K562 (cell line): Measurements from ENCODE around the gene PTPN14. TPM values are rescaled to one million over a fixed set of nuclear protein-coding genes. Genes with fewer than 3 reads are reported as not detected.

Experiments
- ATAC-seq: fragments of 200-7000 bp; cut with Tn5 transposase; 3 replicates; pipeline ENCODE4 v1.9.1; 2020; ENCODE audit warnings: moderate library complexity
- BruUV-seq: library from RNA; stranded (reverse); fragments of 400-500 nt; replicated peaks from 2 replicates; lab custom pipeline; 2021; lab: Mats Ljungman, UMichigan
- CTCF ChIA-PET: fragments of 300-600 bp; formaldehyde crosslinking; extraction: SDS; loops from one replicate; lab custom pipeline; 2021; ENCODE audit warnings: low intra/inter-chr PET ratio; lab: Yijun Ruan, JAX
- POLR2A ChIA-PET: fragments of 300-600, 350-650 bp; sonication (Branson Sonifier 250); formaldehyde crosslinking; extraction: SDS; loops from one replicate; lab custom pipeline; 2021; ENCODE audit warnings: antibody characterized with exemption, inconsistent platforms; lab: Yijun Ruan, JAX
- DNase-seq, 4 experiments: peaks; one replicate each; pipeline versions ENCODE4 v3.0.0 to v3.0.0-alpha.2; 2011 to 2018; ENCODE audit warnings: low spot score in 3 of 4, mixed read lengths in 3 of 4; ENCODE audit errors: extremely low read depth in 1 of 4
- FAIRE-seq: peaks from 2 replicates; lab custom pipeline; 2011; peaks lifted over from hg19 to GRCh38; lab: Jason Lieb, UNC
- H2AFZ ChIP-seq: 2 replicates; pipeline ENCODE4 v1.6.0; 2011; ENCODE audit warnings: low read depth, low read length, control low read depth, inconsistent platforms
- H3K27ac ChIP-seq: fragments of 200-600 bp; 3 replicates; pipeline ENCODE4 v1.8.0; 2011; ENCODE audit warnings: low read depth, mild to moderate bottlenecking, control low read depth, inconsistent platforms, low read length, moderate library complexity, mixed read lengths; ENCODE audit errors: extremely low read depth
- H3K27me3 ChIP-seq, 2 experiments: fragments of 300-600 bp in 1 of 2; 2 replicates in 1 of 2; 3 replicates in 1 of 2; pipeline versions ENCODE4 v1.6.0 to v1.8.0; 2011; ENCODE audit warnings: inconsistent platforms in 2 of 2, low read length in 2 of 2, mild to moderate bottlenecking in 1 of 2, mixed read lengths in 1 of 2, moderate library complexity in 1 of 2; ENCODE audit not compliant: control insufficient read depth in 2 of 2, insufficient read depth in 2 of 2
- H3K36me3 ChIP-seq: fragments of 300-600 bp; 3 replicates; pipeline ENCODE4 v1.8.0; 2011; ENCODE audit warnings: mild to moderate bottlenecking, low read length, inconsistent platforms; ENCODE audit not compliant: control insufficient read depth, insufficient read depth
- H3K4me1 ChIP-seq, 2 experiments: fragments of 200-600 bp in 1 of 2; replicated peaks in 1 of 2; 2 replicates in 1 of 2; 3 replicates in 1 of 2; pipeline versions ENCODE4 v1.5.1 to v1.8.0; 2011; ENCODE audit warnings: inconsistent platforms in 2 of 2, low read length in 2 of 2, mild to moderate bottlenecking in 1 of 2, mixed read lengths in 1 of 2, moderate library complexity in 1 of 2; ENCODE audit not compliant: control insufficient read depth in 2 of 2, insufficient read depth in 2 of 2
- H3K4me2 ChIP-seq: 2 replicates; pipeline ENCODE4 v1.6.1; 2011; ENCODE audit warnings: low read length, control low read depth, inconsistent platforms, mixed read lengths; ENCODE audit not compliant: insufficient read depth
- H3K4me3 ChIP-seq: fragments of 200-600 bp; sonication (generic), shearing (Covaris generic); 2 replicates; pipeline ENCODE4 v1.5.1; 2016; ENCODE audit warnings: control low read depth, inconsistent platforms
- H3K79me2 ChIP-seq: fragments of 200-600 bp; 3 replicates; pipeline ENCODE4 v1.8.0; 2011; ENCODE audit warnings: low read length, inconsistent platforms; ENCODE audit not compliant: control insufficient read depth, insufficient read depth
- H3K9ac ChIP-seq, 2 experiments: 2 replicates each; pipeline versions ENCODE4 v1.6.0 to v1.6.1; 2011; ENCODE audit warnings: low read depth in 2 of 2, low read length in 2 of 2, control low read depth in 1 of 2, inconsistent platforms in 1 of 2, mild to moderate bottlenecking in 1 of 2, mixed read lengths in 1 of 2; ENCODE audit not compliant: insufficient read depth in 1 of 2
- H3K9me1 ChIP-seq: one replicate; pipeline ENCODE4 v1.6.0; 2011; ENCODE audit warnings: inconsistent platforms, mild to moderate bottlenecking, low read length, moderate library complexity; ENCODE audit not compliant: control insufficient read depth, insufficient read depth
- H3K9me3 ChIP-seq: replicated peaks from 2 replicates; pipeline ENCODE4 v1.5.1; 2011; ENCODE audit warnings: low read depth, low read length, inconsistent platforms; ENCODE audit not compliant: control insufficient read depth, insufficient read depth
- H4K20me1 ChIP-seq: replicated peaks from 2 replicates; pipeline ENCODE4 v1.6.1; 2011; ENCODE audit warnings: low read length, inconsistent platforms, mixed read lengths; ENCODE audit not compliant: control insufficient read depth, insufficient read depth
- CBX2 ChIP-seq: fragments of 200-600 bp; sonication (generic); IDR thresholded peaks from one replicate; pipeline ENCODE4 v1.6.1; 2012; ENCODE audit warnings: mild to moderate bottlenecking, low read length, inconsistent platforms; ENCODE audit not compliant: insufficient read depth, poor library complexity, severe bottlenecking
- CBX3 ChIP-seq, 2 experiments: IDR thresholded peaks; 1 replicate in 1 of 2; 2 replicates in 1 of 2; pipeline ENCODE4 v1.6.1; 2012; ENCODE audit warnings: inconsistent platforms in 2 of 2, low read length in 2 of 2, borderline replicate concordance in 1 of 2, control low read depth in 1 of 2
- HNRNPH1 ChIP-seq: fragments of 200-400 bp; formaldehyde crosslinking; optimal IDR thresholded peaks from 2 replicates; pipeline ENCODE3; 2017; ENCODE audit warnings: low read depth, mild to moderate bottlenecking, low read length, moderate library complexity
- PTRF ChIP-seq: fragments of 450-650 bp; IDR thresholded peaks from 2 replicates; pipeline ENCODE4 v1.6.1; 2016; ENCODE audit warnings: mild to moderate bottlenecking, missing genetic modification characterization, missing compliant biosample characterization
- RBBP5 ChIP-seq: fragments of 200-600 bp; sonication (generic); IDR thresholded peaks from 2 replicates; pipeline ENCODE4 v1.6.1; 2012; ENCODE audit warnings: borderline replicate concordance, mild to moderate bottlenecking, low read length, control low read depth, inconsistent platforms; ENCODE audit not compliant: insufficient read depth, poor library complexity, severe bottlenecking
- SAP30 ChIP-seq: fragments of 200-600 bp; sonication (generic); IDR thresholded peaks from 2 replicates; pipeline ENCODE4 v1.6.1; 2012; ENCODE audit warnings: borderline replicate concordance, low read depth, mild to moderate bottlenecking, moderate library complexity, low read length, control low read depth, inconsistent platforms; ENCODE audit not compliant: insufficient read depth, poor library complexity, severe bottlenecking
- ZFX ChIP-seq: sonication (generic); formaldehyde crosslinking; IDR thresholded peaks from 2 replicates; pipeline ENCODE4 v1.8.0; 2022; ENCODE audit warnings: mild to moderate bottlenecking, missing genetic modification reagents, moderate library complexity
- ZNF197 ChIP-seq: fragments of 200-800 bp; sonication (Bioruptor generic); IDR thresholded peaks from 2 replicates; pipeline ENCODE4 v1.6.1; 2016; ENCODE audit warnings: low read depth, missing genetic modification characterization, missing compliant biosample characterization
- ZNF445 ChIP-seq: fragments of 250-450 bp; sonication (Bioruptor Pico); IDR thresholded peaks from 2 replicates; pipeline ENCODE4 v1.4.0; 2020; ENCODE audit warnings: low read depth, mild to moderate bottlenecking, moderate library complexity
- ZNF584 ChIP-seq: fragments of 200-800 bp; sonication (Bioruptor generic); IDR thresholded peaks from 2 replicates; pipeline ENCODE4 v1.6.1; 2016; ENCODE audit warnings: low read depth, mild to moderate bottlenecking, missing genetic modification characterization, missing compliant biosample characterization
- ZNF778 ChIP-seq: fragments of 450-650 bp; formaldehyde crosslinking; IDR thresholded peaks from 2 replicates; pipeline ENCODE4 v1.4.0; 2020; ENCODE audit warnings: mild to moderate bottlenecking, moderate library complexity
- in situ Hi-C: fragments of 300-500 bp; cut with MboI; formaldehyde crosslinking; loops from 4 replicates; pipeline ENCODE4 v1.15.0; 2018; ENCODE audit warnings: inconsistent platforms, mixed read lengths
- intact Hi-C: fragments of 100-400 bp; cut with micrococcal nuclease; formaldehyde crosslinking; loops from 2 replicates; pipeline ENCODE4 v1.14.2; 2022
- polyA plus RNA-seq, 8 experiments: library from polyadenylated mRNA; depleted of rRNA in 4 of 8; stranded (reverse) in 5 of 8; unstranded in 3 of 8; fragments of >200 nt; fragmentation: Nextera tagmentation in 2 of 8; fragmentation: Illumina TruSeq in 1 of 8; extraction: Ambion mirVana in 2 of 8; extraction: Trizol in 1 of 8; gene quantifications; 2 replicates each; pipeline versions ENCODE4 v1.2.1 to v1.2.3, GENCODE V29; 2011 to 2014; ENCODE audit warnings: inconsistent platforms in 1 of 8, missing spikeins in 1 of 8
- total RNA-seq, 7 experiments: library from RNA; depleted of rRNA in 6 of 7; stranded (reverse); fragments of >200 nt in 6 of 7; fragmentation: Illumina TruSeq in 2 of 7; extraction: Trizol in 2 of 7; gene quantifications; 2 replicates each; pipeline versions ENCODE4 v1.2.1 to v1.2.3, GENCODE V29; 2011 to 2021; ENCODE audit warnings: low replicate concordance in 1 of 7
- TF ChIP-seq, protein P1 (sequence below): fragments of 450-650 bp; IDR thresholded peaks from 2 replicates; pipeline ENCODE4 v1.6.1; 2018; ENCODE audit warnings: mild to moderate bottlenecking, low read depth; ENCODE audit not compliant: partially characterized antibody
- TF ChIP-seq, protein P2 (sequence below): fragments of 450-650 bp; formaldehyde crosslinking; conservative IDR thresholded peaks from 2 replicates; pipeline ENCODE4 v1.4.0; 2022; ENCODE audit warnings: mild to moderate bottlenecking, missing genetic modification characterization
- TF ChIP-seq, protein P3 (sequence below): fragments of 250-450 bp; sonication (Bioruptor Pico); IDR thresholded peaks from 2 replicates; pipeline ENCODE4 v1.5.0; 2021; ENCODE audit warnings: mild to moderate bottlenecking, borderline replicate concordance
- TF ChIP-seq, protein P4 (sequence below): sonication (generic); formaldehyde crosslinking; IDR thresholded peaks from 2 replicates; pipeline ENCODE4 v1.8.0; 2022; ENCODE audit warnings: missing genetic modification reagents, mild to moderate bottlenecking, moderate library complexity, borderline replicate concordance

PTPN14 gene
- total and polyA plus RNA-seq, 9 of the 15 experiments (the other 6 are each of a cell fraction or from before 2014, with no cell fraction given), result 0.01 to 0.29 (median 0.04) TPM; not detected in 6

DNA sequence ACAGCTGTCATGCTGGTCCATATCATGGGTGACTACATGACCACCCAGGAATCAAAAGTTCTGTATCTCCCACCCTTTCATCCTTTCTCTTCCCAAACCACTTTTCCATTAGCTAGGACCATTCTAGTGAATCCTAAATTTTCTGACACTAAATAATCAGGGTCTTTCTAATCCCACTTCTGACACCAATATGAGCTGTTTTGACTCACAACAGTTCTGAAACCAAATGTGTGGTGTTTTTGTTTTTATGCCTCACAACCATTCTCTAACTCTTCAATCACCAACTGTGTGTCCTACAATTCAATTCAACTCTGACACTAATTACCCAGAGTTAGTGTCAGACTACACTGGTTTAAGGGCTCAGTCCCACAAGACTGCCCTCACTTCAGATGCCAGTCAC is 206.5 kb downstream of the PTPN14 start:
- Histone ChIP-seq H3K27me3 (0 out of 5 replicates have a peak, but pooled peaks cover 0 to 4% of the 10 kb centered on the region in 2 experiments), H3K4me2 (no peak overlapping the region), H4K20me1 (no peaks in the 10 kb centered on the region), H3K4me3 (no peak overlapping the region), H3K27ac (no peak overlapping the region), H2AFZ (no peak overlapping the region), H3K36me3 (no peaks in the 10 kb centered on the region), H3K9me1 (no peaks in the 10 kb centered on the region), H3K9me3 (peaks cover 6% of the 10 kb centered on the region; the same call in 1 of the 2 replicates), H3K79me2 (no peaks in the 10 kb centered on the region), H3K9ac (no peak overlapping the region), H3K4me1 (no peaks in the 10 kb centered on the region)
- DNase-seq (no peak), ATAC-seq (no peak), FAIRE-seq (no peak)
- POLR2A ChIA-PET, result no interaction called here
- no TSS peak for BruUV-seq
- CTCF ChIA-PET, result no interaction called here
- TF ChIP-seq ZNF197 (CRISPR knock-in tag) (no peak), ZNF778 (CRISPR knock-in tag) (no peak), ZFX (CRISPR knock-in tag) (no peak), CBX2 (no peak), PTRF (tag) (no peak), RBBP5 (no peak), ZNF445 (CRISPR knock-in tag) (no peak), SAP30 (no peak), CBX3 (IDR thresholded peaks at IDR 0.05; ENCODE audit: borderline replicate concordance in 1 of 2, low read length in 2 of 2) (peak in 1 of 2 experiments; percentile 51; a peak in 1 of 3 replicates), HNRNPH1 (no peak), ZNF584 (CRISPR knock-in tag) (peak; percentile 99)
- TF ChIP-seq, protein P1, sequence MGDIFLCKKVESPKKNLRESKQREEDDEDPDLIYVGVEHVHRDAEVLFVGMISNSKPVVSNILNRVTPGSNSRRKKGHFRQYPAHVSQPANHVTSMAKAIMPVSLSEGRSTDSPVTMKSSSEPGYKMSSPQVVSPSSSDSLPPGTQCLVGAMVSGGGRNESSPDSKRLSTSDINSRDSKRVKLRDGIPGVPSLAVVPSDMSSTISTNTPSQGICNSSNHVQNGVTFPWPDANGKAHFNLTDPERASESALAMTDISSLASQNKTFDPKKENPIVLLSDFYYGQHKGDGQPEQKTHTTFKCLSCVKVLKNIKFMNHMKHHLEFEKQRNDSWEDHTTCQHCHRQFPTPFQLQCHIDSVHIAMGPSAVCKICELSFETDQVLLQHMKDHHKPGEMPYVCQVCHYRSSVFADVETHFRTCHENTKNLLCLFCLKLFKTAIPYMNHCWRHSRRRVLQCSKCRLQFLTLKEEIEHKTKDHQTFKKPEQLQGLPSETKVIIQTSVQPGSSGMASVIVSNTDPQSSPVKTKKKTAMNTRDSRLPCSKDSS, result peak; percentile 11
- TF ChIP-seq, protein P2, sequence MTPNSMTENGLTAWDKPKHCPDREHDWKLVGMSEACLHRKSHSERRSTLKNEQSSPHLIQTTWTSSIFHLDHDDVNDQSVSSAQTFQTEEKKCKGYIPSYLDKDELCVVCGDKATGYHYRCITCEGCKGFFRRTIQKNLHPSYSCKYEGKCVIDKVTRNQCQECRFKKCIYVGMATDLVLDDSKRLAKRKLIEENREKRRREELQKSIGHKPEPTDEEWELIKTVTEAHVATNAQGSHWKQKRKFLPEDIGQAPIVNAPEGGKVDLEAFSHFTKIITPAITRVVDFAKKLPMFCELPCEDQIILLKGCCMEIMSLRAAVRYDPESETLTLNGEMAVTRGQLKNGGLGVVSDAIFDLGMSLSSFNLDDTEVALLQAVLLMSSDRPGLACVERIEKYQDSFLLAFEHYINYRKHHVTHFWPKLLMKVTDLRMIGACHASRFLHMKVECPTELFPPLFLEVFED (CRISPR knock-in tag), result no peak
- TF ChIP-seq, protein P3, sequence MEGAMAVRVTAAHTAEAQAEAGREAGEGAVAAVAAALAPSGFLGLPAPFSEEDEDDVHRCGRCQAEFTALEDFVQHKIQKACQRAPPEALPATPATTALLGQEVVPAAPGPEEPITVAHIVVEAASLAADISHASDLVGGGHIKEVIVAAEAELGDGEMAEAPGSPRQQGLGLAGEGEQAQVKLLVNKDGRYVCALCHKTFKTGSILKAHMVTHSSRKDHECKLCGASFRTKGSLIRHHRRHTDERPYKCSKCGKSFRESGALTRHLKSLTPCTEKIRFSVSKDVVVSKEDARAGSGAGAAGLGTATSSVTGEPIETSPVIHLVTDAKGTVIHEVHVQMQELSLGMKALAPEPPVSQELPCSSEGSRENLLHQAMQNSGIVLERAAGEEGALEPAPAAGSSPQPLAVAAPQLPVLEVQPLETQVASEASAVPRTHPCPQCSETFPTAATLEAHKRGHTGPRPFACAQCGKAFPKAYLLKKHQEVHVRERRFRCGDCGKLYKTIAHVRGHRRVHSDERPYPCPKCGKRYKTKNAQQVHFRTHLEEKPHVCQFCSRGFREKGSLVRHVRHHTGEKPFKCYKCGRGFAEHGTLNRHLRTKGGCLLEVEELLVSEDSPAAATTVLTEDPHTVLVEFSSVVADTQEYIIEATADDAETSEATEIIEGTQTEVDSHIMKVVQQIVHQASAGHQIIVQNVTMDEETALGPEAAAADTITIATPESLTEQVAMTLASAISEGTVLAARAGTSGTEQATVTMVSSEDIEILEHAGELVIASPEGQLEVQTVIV (CRISPR knock-in tag), result no peak
- TF ChIP-seq, protein P4, sequence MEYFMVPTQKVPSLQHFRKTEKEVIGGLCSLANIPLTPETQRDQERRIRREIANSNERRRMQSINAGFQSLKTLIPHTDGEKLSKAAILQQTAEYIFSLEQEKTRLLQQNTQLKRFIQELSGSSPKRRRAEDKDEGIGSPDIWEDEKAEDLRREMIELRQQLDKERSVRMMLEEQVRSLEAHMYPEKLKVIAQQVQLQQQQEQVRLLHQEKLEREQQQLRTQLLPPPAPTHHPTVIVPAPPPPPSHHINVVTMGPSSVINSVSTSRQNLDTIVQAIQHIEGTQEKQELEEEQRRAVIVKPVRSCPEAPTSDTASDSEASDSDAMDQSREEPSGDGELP (CRISPR knock-in tag), result no peak
- in situ Hi-C loops (no loop called here), intact Hi-C loops (no loop called here)
